GM10266 (cell line): Measurements from ENCODE around the gene MAD1L1.

Experiments used
- DNase-seq: peaks from one replicate; pipeline ENCODE4 v3.0.0; 2012; ENCODE audit errors: extremely low spot score
- CTCF ChIP-seq: IDR thresholded peaks from 2 replicates; pipeline ENCODE4 v1.5.1; 2012; ENCODE audit warnings: mild to moderate bottlenecking, low read depth; ENCODE audit not compliant: control insufficient read depth, insufficient read depth; ENCODE audit errors: missing control alignments

The MAD1L1 gene

GRCh38 chr7:2180081-2180480 is 52.7 kb downstream of the MAD1L1 start:
- TF ChIP-seq CTCF: no peak
- no peak for DNase-seq

GRCh38 chr7:2175514-2175913 is 57.2 kb downstream of the MAD1L1 start:
- no peak for TF ChIP-seq CTCF
- DNase-seq: no peak

- TF ChIP-seq CTCF: no peak
- DNase-seq: no peak
Observed at GRCh38 chr7:2175091-2175490, 57.7 kb downstream of the MAD1L1 start.

GRCh38 chr7:2173189-2173827 is 59.4 kb downstream of the MAD1L1 start:
- TF ChIP-seq CTCF: no peak
- DNase-seq: no peak

DNA sequence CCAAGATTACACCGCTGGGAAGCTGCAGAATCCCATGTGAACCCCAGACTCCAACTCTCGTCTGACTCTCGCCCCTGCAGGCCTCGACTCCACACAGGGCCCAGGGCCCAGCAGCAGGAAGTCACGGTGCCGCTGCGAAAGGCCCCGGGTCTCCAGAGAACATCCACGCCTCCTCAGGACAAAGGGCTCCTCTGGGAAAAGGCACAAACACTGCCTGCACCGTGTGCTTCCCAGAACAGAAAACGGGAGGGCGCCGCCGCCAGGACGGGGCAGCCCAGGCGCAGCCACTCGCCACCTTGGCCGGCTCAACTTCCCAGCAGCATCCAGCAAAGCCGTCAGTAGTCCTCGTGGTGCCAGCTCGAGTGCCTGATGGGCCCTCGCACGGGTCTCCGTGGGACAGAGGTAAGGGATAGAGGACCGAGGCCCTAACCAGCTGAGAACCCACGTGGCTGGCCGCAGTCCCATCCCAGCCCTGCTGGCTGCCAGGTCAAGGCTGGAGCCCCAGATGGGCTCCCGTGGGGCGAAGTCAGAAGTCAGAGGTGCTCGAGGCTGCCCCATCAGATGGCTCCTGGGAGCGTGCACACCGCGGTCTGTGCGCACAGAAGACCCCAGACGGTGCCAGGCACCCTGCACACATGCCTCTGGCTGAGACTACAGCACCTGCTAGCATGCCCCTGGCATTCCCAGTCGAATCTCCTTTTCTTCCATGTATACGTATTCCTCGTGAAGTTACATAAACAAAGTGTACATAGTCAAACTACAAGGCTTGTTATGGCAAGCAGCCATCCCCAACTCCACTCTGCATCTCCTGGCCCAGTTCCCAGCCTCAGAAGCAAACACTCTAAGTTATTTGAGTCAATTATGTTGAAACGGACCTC is 60.2 kb downstream of the MAD1L1 start:
- DNase-seq: no peak
- no peak for TF ChIP-seq CTCF

GRCh38 chr7:2171855-2172254 is 60.9 kb downstream of the MAD1L1 start:
- no peak for TF ChIP-seq CTCF
- peak; percentile 27 for DNase-seq
